IMR-90 (cell line): Measurements from ENCODE around the gene BTRC. TPM values are rescaled to one million over a fixed set of nuclear protein-coding genes. Genes with fewer than 3 reads are reported as not detected.

Experiments
- ATAC-seq: fragments of 200-7000 bp; cut with Tn5 transposase; 2 replicates; pipeline ENCODE4 v1.9.1; 2020; ENCODE audit warnings: low read depth, mild to moderate bottlenecking, moderate library complexity
- BruUV-seq: library from RNA; stranded (reverse); fragments of 400-500 nt; replicated peaks from 2 replicates; lab custom pipeline; 2021; lab: Mats Ljungman, UMichigan
- CTCF ChIA-PET: fragments of 300-600 bp; formaldehyde crosslinking; extraction: SDS; loops from one replicate; lab custom pipeline; 2021; ENCODE audit warnings: antibody characterized with exemption; lab: Yijun Ruan, JAX
- POLR2A ChIA-PET: fragments of 300-600 bp; sonication (Branson Sonifier 250); formaldehyde crosslinking; loops from one replicate; lab custom pipeline; 2022; ENCODE audit warnings: antibody characterized with exemption; ENCODE audit not compliant: unreplicated experiment; lab: Charles Lee
- DNase-seq: peaks from one replicate; pipeline ENCODE4 v3.0.0; 2013
- H2AFZ ChIP-seq: replicated peaks from 2 replicates; pipeline ENCODE3; 2013; ENCODE audit warnings: low read length, mild to moderate bottlenecking; ENCODE audit not compliant: poor library complexity
- H2AK5ac ChIP-seq: 2 replicates; pipeline ENCODE4 v1.6.1; 2013; ENCODE audit warnings: low read depth, low read length, inconsistent platforms
- H2AK9ac ChIP-seq: replicated peaks from 2 replicates; pipeline ENCODE3; 2013; ENCODE audit warnings: mild to moderate bottlenecking, low read depth, low read length, moderate library complexity; ENCODE audit not compliant: poor library complexity
- H2BK120ac ChIP-seq: 2 replicates; pipeline ENCODE4 v1.6.1; 2013; ENCODE audit warnings: low read depth, low read length, inconsistent platforms
- H2BK15ac ChIP-seq: 3 replicates; pipeline ENCODE4 v1.6.1; 2013; ENCODE audit warnings: low read depth, low read length, inconsistent platforms
- H2BK20ac ChIP-seq: 2 replicates; pipeline ENCODE4 v1.6.1; 2013; ENCODE audit warnings: low read depth, mild to moderate bottlenecking, inconsistent platforms, low read length, moderate library complexity
- H2BK5ac ChIP-seq: 2 replicates; pipeline ENCODE4 v1.6.1; 2013; ENCODE audit warnings: mild to moderate bottlenecking, low read depth, low read length, inconsistent platforms; ENCODE audit not compliant: poor library complexity, severe bottlenecking
- H3K14ac ChIP-seq: replicated peaks from 2 replicates; pipeline ENCODE4 v1.6.1; 2013; ENCODE audit warnings: low read depth, low read length, inconsistent platforms
- H3K18ac ChIP-seq: 2 replicates; pipeline ENCODE4 v1.6.1; 2013; ENCODE audit warnings: low read depth, low read length, control low read depth
- H3K23ac ChIP-seq: 2 replicates; pipeline ENCODE4 v1.6.1; 2013; ENCODE audit warnings: low read depth, low read length, inconsistent platforms
- H3K27ac ChIP-seq: 2 replicates; pipeline ENCODE4 v1.5.1; 2013; ENCODE audit warnings: mild to moderate bottlenecking, control low read depth, low read length; ENCODE audit not compliant: insufficient read depth
- H3K27me3 ChIP-seq: 2 replicates; pipeline ENCODE4 v1.6.1; 2013; ENCODE audit warnings: low read length; ENCODE audit not compliant: control insufficient read depth, insufficient read depth
- H3K36me3 ChIP-seq: 2 replicates; pipeline ENCODE4 v1.6.1; 2013; ENCODE audit warnings: low read length, mixed read lengths; ENCODE audit not compliant: control insufficient read depth, insufficient read depth
- H3K4ac ChIP-seq: 2 replicates; pipeline ENCODE4 v1.6.1; 2013; ENCODE audit warnings: low read depth, low read length, inconsistent platforms
- H3K4me1 ChIP-seq: 2 replicates; pipeline ENCODE4 v1.6.1; 2013; ENCODE audit warnings: low read length, mixed read lengths; ENCODE audit not compliant: control insufficient read depth, insufficient read depth
- H3K4me2 ChIP-seq: 2 replicates; pipeline ENCODE4 v1.6.1; 2013; ENCODE audit warnings: low read depth, mild to moderate bottlenecking, control low read depth, low read length, moderate library complexity
- H3K4me3 ChIP-seq: 2 replicates; pipeline ENCODE4 v1.5.1; 2013; ENCODE audit warnings: low read depth, mild to moderate bottlenecking, control low read depth, low read length, moderate library complexity; ENCODE audit not compliant: insufficient read depth
- H3K56ac ChIP-seq: 2 replicates; pipeline ENCODE4 v1.6.1; 2013; ENCODE audit warnings: low read length, inconsistent platforms; ENCODE audit not compliant: insufficient read depth; ENCODE audit errors: extremely low read depth
- H3K79me1 ChIP-seq, 2 experiments: 2 replicates each; pipeline ENCODE4 v1.6.1; 2013; ENCODE audit warnings: low read length in 2 of 2, inconsistent platforms in 1 of 2, low read depth in 1 of 2
- H3K9ac ChIP-seq: 2 replicates; pipeline ENCODE4 v1.6.1; 2013; ENCODE audit warnings: low read depth, low read length, control low read depth
- H3K9me1 ChIP-seq: 2 replicates; pipeline ENCODE4 v1.6.1; 2013; ENCODE audit warnings: low read length, inconsistent platforms; ENCODE audit not compliant: insufficient read depth
- H3K9me3 ChIP-seq: 2 replicates; pipeline ENCODE4 v1.6.1; 2013; ENCODE audit warnings: low read length; ENCODE audit not compliant: control insufficient read depth, insufficient read depth
- H4K20me1 ChIP-seq: 2 replicates; pipeline ENCODE4 v1.6.1; 2013; ENCODE audit warnings: low read length, inconsistent platforms; ENCODE audit not compliant: insufficient read depth
- H4K5ac ChIP-seq: 2 replicates; pipeline ENCODE4 v1.6.1; 2013; ENCODE audit warnings: mild to moderate bottlenecking, low read depth, low read length, control low read depth
- H4K8ac ChIP-seq, 2 experiments: 2 replicates each; pipeline ENCODE4 v1.6.1; 2013; ENCODE audit warnings: low read depth in 2 of 2, low read length in 2 of 2, control low read depth in 1 of 2, inconsistent platforms in 1 of 2
- H4K91ac ChIP-seq: 2 replicates; pipeline ENCODE4 v1.6.1; 2013; ENCODE audit warnings: low read depth, low read length, inconsistent platforms; ENCODE audit not compliant: insufficient read depth
- BHLHE40 ChIP-seq: fragments of 150-350 bp; IDR thresholded peaks from 2 replicates; pipeline ENCODE4 v1.6.1; 2016; ENCODE audit warnings: mild to moderate bottlenecking, low read depth, low read length
- CEBPB ChIP-seq: IDR thresholded peaks from 2 replicates; pipeline ENCODE4 v1.6.1; 2012; ENCODE audit warnings: low read depth, low read length, improper control_type of control experiment
- CHD1 ChIP-seq: IDR thresholded peaks from 2 replicates; pipeline ENCODE4 v1.6.1; 2012; ENCODE audit warnings: low read depth, low read length, improper control_type of control experiment
- CTCF ChIP-seq: conservative IDR thresholded peaks from 2 replicates; pipeline ENCODE4 v1.5.1; 2012; ENCODE audit warnings: mild to moderate bottlenecking, low read depth, low read length, improper control_type of control experiment
- ELK1 ChIP-seq: fragments of 150-350 bp; IDR thresholded peaks from 2 replicates; pipeline ENCODE4 v1.6.1; 2016; ENCODE audit warnings: low read depth, mild to moderate bottlenecking, low read length, moderate library complexity, borderline replicate concordance
- FOS ChIP-seq: fragments of 150-350 bp; IDR thresholded peaks from 2 replicates; pipeline ENCODE4 v1.6.1; 2016; ENCODE audit warnings: low read depth, low read length
- MAFK ChIP-seq: IDR thresholded peaks from 2 replicates; pipeline ENCODE4 v1.6.1; 2012; ENCODE audit warnings: low read depth, low read length, improper control_type of control experiment
- MAZ ChIP-seq: IDR thresholded peaks from 2 replicates; pipeline ENCODE4 v1.6.1; 2012; ENCODE audit warnings: low read depth, mild to moderate bottlenecking, low read length, improper control_type of control experiment, moderate library complexity, borderline replicate concordance
- MXI1 ChIP-seq: IDR thresholded peaks from 2 replicates; pipeline ENCODE4 v1.6.1; 2012; ENCODE audit warnings: low read depth, mild to moderate bottlenecking, low read length, moderate library complexity, borderline replicate concordance
- NFE2L2 ChIP-seq: fragments of 150-350 bp; IDR thresholded peaks from 2 replicates; pipeline ENCODE4 v1.6.1; 2016; ENCODE audit warnings: low read depth, mild to moderate bottlenecking, low read length
- POLR2A ChIP-seq: IDR thresholded peaks from 2 replicates; pipeline ENCODE4 v1.6.1; 2012; ENCODE audit warnings: mild to moderate bottlenecking, low read depth, low read length
- RAD21 ChIP-seq: IDR thresholded peaks from 2 replicates; pipeline ENCODE4 v1.6.1; 2012; ENCODE audit warnings: low read length, improper control_type of control experiment
- RCOR1 ChIP-seq: IDR thresholded peaks from 2 replicates; pipeline ENCODE4 v1.6.1; 2012; ENCODE audit warnings: mild to moderate bottlenecking, low read length, improper control_type of control experiment; ENCODE audit not compliant: insufficient replicate concordance
- RFX5 ChIP-seq: IDR thresholded peaks from 2 replicates; pipeline ENCODE4 v1.8.0; 2012; ENCODE audit warnings: low read depth, mild to moderate bottlenecking, low read length, moderate library complexity
- SMC3 ChIP-seq: fragments of 150-350 bp; IDR thresholded peaks from 2 replicates; pipeline ENCODE4 v1.6.1; 2016; ENCODE audit warnings: low read depth, mild to moderate bottlenecking, antibody characterized with exemption, low read length, moderate library complexity
- USF2 ChIP-seq: fragments of 150-350 bp; IDR thresholded peaks from 2 replicates; pipeline ENCODE4 v1.6.1; 2017; ENCODE audit warnings: mild to moderate bottlenecking, antibody characterized with exemption, low read length, low read depth
- dilution Hi-C: fragments of 300-500 bp; cut with HindIII; formaldehyde crosslinking; loops from one replicate; pipeline ENCODE4 v1.14.3; 2018; ENCODE audit warnings: low sequenced_read_pairs; ENCODE audit not compliant: unreplicated experiment
- in situ Hi-C: fragments of 300-500 bp; cut with MboI; formaldehyde crosslinking; loops from 3 replicates; pipeline ENCODE4 v1.14.3; 2019; ENCODE audit warnings: low sequenced_read_pairs, inconsistent platforms, mixed read lengths
- intact Hi-C: fragments of 100-400 bp; cut with micrococcal nuclease; formaldehyde crosslinking; loops from 2 replicates; pipeline ENCODE4 v1.10.0; 2022
- polyA plus RNA-seq, 3 experiments: library from polyadenylated mRNA; depleted of rRNA; stranded (reverse); fragments of >200 nt; gene quantifications; 2 replicates each; pipeline ENCODE4 v1.2.3, GENCODE V29; 2012; ENCODE audit warnings: low replicate concordance in 1 of 3
- total RNA-seq: library from RNA; depleted of rRNA; stranded (reverse); fragments of >200 nt; gene quantifications from 2 replicates; pipeline ENCODE4 v1.2.3, GENCODE V29; 2012

The BTRC gene
- total and polyA plus RNA-seq, 2 of the 4 experiments (the other 2 are of a cell fraction) = 7.7 to 8.4 TPM

- H3K4me1 ChIP-seq = no peaks in the 10 kb centered on the region
- no peak overlapping the region for H4K91ac ChIP-seq
- no peak overlapping the region for H3K4ac ChIP-seq
- no peak overlapping the region for H2AK5ac ChIP-seq
- no peaks in the 10 kb centered on the region for H3K36me3 ChIP-seq
- no peaks in the 10 kb centered on the region for H4K20me1 ChIP-seq
- no peak overlapping the region for H4K8ac ChIP-seq
- intact Hi-C loops = no loop called here
- no peak overlapping the region for H2BK15ac ChIP-seq
- no peak overlapping the region for H2BK20ac ChIP-seq
- no peak overlapping the region for H3K9ac ChIP-seq
- in situ Hi-C loops = no loop called here
- TF ChIP-seq MAZ (no peak), RFX5 (no peak), MAFK (no peak), RAD21 (no peak), CEBPB (no peak), USF2 (no peak), MXI1 (no peak), POLR2A (no peak), CTCF (no peak), ELK1 (no peak), RCOR1 (no peak), FOS (no peak), NFE2L2 (no peak), CHD1 (no peak), SMC3 (no peak), BHLHE40 (no peak)
- no peaks in the 10 kb centered on the region for H3K9me3 ChIP-seq
- no peak for DNase-seq
- no peaks in the 10 kb centered on the region for H3K9me1 ChIP-seq
- H2AFZ ChIP-seq = no peak overlapping the region
- dilution Hi-C loops = no loop called here
- no peak overlapping the region for H2BK5ac ChIP-seq
- no peak overlapping the region for H2BK120ac ChIP-seq
- ChIA-PET POLR2A (no interaction called here), CTCF (no interaction called here)
- H3K23ac ChIP-seq = no peak overlapping the region
- no peak overlapping the region for H3K14ac ChIP-seq
- ATAC-seq = no peak
- no peak overlapping the region for H3K56ac ChIP-seq
- no peak overlapping the region for H2AK9ac ChIP-seq
- peaks cover 11% of the 10 kb centered on the region; the same call in 1 of the 2 replicates for H3K27me3 ChIP-seq
- no TSS peak for BruUV-seq
- H4K5ac ChIP-seq = no peak overlapping the region
- no peak overlapping the region for H3K4me3 ChIP-seq
- H3K18ac ChIP-seq = no peak overlapping the region
- H3K79me1 ChIP-seq = peaks cover 5 to 18% of the 10 kb centered on the region in 2 experiments; a peak in 3 of 4 replicates
- no peak overlapping the region for H3K4me2 ChIP-seq
- H3K27ac ChIP-seq = no peak overlapping the region
Observed at GRCh38 chr10:101351477-101351876, 2.5 kb upstream of the BTRC start.
